H7 (cell line): ENCODE measurements around the gene FIGLA. TPM values are rescaled to one million over a fixed set of nuclear protein-coding genes. Genes with fewer than 3 reads are reported as not detected.
"Not testable (repeated sequence)": the region's sequence is repeated elsewhere in the genome, so short reads cannot be mapped to it uniquely, and the experiment has no call there.

Experiments
- DNase-seq: peaks from one replicate; pipeline ENCODE4 v3.0.0; 2012
- H3K27me3 ChIP-seq: 2 replicates; pipeline ENCODE4 v1.6.0; 2011; ENCODE audit warnings: mild to moderate bottlenecking, low read length; ENCODE audit not compliant: control insufficient read depth, insufficient read depth
- H3K36me3 ChIP-seq: replicated peaks from 2 replicates; pipeline ENCODE4 v1.5.1; 2011; ENCODE audit warnings: low read length; ENCODE audit not compliant: control insufficient read depth, insufficient read depth
- H3K4me3 ChIP-seq: 2 replicates; pipeline ENCODE4 v1.5.1; 2011; ENCODE audit warnings: low read depth, mild to moderate bottlenecking, control low read depth, low read length, moderate library complexity; ENCODE audit not compliant: insufficient read depth
- total RNA-seq: library from RNA; depleted of rRNA; stranded (reverse); fragments of >200 nt; shearing (Covaris generic); gene quantifications from 2 replicates; pipeline ENCODE4 v1.2.3, GENCODE V29; 2014

FIGLA gene
- total RNA-seq, 1 experiment from 2014 or later = not detected

DNA sequence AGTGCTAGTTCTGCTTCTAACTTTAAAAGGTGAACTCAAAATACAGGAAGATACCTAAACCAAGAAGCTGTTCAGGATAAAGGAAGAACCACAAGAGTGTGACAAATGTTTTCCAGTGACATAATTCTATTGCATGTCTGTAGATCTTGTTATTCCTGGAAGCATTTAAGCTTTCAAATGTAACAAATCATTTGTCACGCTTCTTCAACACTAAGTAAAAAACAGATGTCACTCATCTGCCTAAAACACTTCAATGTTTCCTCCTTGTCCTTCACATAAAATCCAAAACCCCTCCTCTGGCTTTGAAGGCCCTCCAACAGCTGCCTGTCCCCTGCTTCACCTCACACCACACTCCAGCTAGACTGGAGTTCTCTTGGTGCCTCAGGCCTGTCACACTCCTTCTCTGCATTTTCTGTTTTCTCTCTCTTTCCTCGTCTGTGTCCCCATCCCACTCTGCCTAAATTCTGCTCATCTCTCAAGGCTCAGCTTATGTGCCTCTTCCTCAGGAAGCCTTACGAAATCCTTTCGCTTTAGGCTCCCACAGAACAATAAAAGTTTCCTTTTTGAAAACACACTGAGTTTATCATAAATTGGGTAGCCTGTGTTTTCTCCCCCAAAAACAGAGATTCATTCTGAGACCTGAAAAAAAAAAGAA lies 36.4 kb upstream of the FIGLA start:
- no peak for DNase-seq
- no peak overlapping the region for H3K4me3 ChIP-seq
- H3K27me3 ChIP-seq = no peaks in the 10 kb centered on the region; the same call in none of the 2 replicates
- H3K36me3 ChIP-seq = no peaks in the 10 kb centered on the region

DNA sequence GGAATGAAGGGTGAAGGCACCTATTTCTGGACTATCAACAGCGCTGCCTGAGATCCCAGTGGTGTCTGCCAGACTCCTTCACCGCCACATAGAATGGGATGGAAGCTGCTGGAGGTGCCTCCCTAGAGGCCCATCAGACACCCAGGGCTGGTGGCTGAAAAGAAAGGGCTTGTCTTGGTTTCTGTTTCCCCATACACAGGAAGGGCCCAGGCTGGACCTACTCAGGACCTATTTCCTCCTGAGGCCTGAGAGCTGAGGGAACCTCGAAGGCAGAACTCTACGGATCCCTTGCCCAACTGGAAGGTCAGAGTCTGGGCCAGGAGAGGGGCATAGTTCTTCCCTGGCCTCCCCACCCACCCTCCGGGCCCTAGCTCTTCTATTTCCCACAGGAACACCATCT lies 32.8 kb upstream of the FIGLA start:
- DNase-seq = no peak
- H3K36me3 ChIP-seq = no peaks in the 10 kb centered on the region
- H3K27me3 ChIP-seq = no peaks in the 10 kb centered on the region
- H3K4me3 ChIP-seq = no peak overlapping the region

DNA sequence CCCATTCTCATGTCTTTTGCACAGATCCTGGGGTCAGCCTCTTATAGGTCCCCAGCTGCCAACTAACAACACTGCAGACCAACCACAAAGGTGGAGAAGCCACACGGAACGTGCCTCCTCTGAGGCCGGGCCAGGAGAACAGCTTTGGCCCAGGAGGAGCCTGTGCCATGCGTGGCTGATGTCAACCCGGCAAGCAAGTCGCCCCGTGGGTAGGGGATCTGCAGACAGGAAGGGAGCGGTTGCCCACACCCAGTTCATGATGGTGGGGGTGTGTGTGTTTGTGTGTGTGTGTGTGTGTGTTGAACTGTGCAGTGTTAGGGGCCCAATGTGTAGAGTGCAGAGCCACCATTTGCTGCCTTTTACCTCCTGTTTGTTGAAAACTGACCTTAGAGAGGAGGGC lies 32.4 kb upstream of the FIGLA start:
- no peak for DNase-seq
- Histone ChIP-seq H3K4me3 (no peak overlapping the region), H3K36me3 (no peaks in the 10 kb centered on the region), H3K27me3 (no peaks in the 10 kb centered on the region)

DNA sequence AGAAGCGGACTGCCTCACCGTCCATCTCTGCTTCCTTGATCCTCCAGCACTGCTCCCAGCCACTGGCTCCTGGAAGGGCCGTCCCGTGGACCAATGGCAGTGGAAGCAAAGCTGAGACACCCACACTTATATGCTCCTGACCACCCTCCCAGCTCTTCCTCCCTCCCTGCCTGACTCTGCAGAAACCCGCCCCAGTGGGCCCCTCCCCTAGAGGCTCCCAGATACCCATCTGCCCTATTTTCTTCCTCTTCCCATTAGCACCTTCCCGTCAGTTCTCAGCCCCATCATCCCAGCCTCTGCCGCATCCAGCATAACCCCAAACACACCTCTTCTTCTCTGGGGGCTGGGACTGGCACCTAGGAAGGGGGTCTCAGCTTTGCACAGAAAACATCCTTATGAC lies 30.1 kb upstream of the FIGLA start, which contains the start of gene CLEC4F:
CLEC4F (minus strand) TSS at position 101 of the 400 bp plus-strand sequence; CDS start at position 25, 76 bp downstream.
- DNase-seq = no peak
- H3K36me3 ChIP-seq = no peaks in the 10 kb centered on the region
- H3K27me3 ChIP-seq = no peaks in the 10 kb centered on the region
- H3K4me3 ChIP-seq = no peak within 1 kb of the TSS

DNA sequence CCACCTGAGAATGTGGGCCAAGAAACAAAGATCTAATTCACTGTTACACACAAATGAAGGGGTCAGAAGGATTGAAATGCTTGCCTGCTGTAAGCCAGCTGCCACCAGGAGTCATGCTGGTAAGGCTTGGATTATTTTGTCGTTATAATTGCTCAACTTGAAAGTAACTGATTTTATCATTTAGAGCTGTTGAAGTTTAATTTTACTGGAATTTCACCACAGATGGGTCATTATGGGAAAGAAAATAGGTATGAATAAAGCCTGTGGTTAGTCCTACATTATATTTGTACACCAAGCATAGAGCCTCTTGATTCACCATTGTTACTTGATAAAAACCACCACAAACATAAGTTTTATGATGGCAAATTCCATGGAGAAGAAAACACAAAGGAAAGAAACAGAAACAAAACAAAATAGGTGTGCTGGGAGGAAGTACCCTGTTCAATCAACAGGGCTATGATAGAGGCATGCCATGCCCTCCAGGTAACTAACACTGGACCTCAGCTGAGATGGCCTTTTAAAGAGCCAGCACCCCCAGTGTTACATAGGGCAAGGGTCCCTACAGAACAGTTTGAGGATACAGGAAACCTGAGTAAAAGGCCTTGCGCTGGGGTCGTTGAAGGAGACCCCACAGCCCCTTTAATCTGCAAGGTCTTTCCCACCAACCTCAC lies 27.0 kb upstream of the FIGLA start:
- DNase-seq = no peak
- H3K4me3 ChIP-seq = no peak overlapping the region
- H3K27me3 ChIP-seq = no peaks in the 10 kb centered on the region
- no peaks in the 10 kb centered on the region for H3K36me3 ChIP-seq

DNA sequence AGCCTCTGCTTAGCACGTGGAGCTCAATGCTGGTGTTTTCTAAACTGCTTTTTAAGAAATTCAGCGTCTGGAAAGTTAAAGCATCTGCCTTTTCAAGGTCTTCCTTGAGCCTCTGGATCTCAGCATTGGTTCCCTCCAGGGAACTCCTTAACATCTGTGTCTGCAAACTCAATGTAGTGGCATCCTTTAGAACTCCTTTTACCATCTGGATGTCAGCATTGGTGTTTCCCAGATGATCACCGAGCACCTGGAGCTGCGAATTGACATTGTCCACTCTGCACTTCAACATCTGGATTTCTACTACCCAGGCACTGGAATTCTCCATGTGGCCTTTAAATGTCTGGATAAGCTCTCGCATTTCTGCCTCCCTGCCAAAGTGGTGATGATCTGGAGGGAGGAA lies 26.3 kb upstream of the FIGLA start:
- Histone ChIP-seq H3K27me3 (no peaks in the 10 kb centered on the region; the same call in 1 of the 2 replicates), H3K36me3 (no peaks in the 10 kb centered on the region), H3K4me3 (no peak overlapping the region)
- no peak for DNase-seq

DNA sequence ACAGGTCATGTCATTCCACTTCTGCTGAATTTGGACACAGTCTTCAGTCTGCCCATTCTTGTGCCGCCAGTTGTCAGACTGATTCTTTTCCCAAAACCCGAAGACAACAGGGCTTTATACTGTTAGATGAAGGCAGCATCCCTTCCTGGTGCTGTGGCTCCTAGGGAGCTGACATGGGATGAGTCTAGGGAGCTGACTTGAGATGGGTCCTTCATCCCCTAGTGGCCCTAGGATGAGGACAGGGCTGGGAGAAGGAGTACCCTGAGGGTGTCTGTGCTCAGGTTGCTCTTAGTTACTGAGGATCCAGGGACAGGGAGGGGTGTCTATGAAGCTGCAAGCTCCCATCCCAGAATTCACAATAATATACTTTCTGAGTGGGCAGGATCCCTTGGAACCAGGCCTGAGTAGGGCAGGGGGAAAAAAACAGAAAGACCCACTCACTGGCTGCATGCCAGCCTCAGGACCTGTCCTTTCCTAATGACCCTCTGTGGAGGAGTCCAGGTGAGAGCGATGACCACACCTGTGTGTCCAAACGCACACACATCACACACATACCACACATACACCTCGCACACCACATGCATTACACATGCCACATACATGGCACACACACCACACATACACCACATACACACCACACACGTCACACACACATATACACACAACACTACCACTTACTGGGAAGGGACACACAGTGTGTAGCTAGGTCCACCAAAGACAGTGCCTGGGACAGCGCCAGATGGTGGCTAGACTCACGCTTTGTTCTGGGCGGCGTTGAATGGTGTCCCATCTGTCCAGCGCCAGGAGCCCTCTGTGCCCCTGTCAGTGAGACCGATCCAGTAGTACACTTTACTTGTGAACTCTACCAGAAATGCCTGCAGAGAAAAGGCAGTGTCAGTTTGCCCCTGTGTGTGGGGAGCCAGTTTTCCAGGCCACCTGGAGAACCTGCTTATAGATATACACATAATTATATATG lies 18.8 kb upstream of the FIGLA start:
- Histone ChIP-seq H3K36me3 (no peaks in the 10 kb centered on the region), H3K27me3 (no peaks in the 10 kb centered on the region; the same call in 1 of the 2 replicates), H3K4me3 (no peak overlapping the region)
- DNase-seq = no peak

DNA sequence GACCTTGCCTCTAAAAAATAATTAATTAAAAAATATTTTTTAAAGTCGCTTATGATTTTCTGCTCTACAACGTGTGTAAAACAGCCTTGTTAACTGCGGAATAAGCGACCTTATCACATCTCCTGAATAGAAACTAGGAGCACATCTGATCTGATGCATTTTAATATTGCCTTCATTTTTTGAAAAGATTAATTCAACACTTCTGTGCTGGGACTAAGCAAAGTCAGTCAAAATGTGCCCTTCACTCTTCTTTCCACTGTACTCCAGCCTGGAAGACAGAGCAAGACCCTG lies 17.3 kb upstream of the FIGLA start:
- Histone ChIP-seq H3K36me3 (no peaks in the 10 kb centered on the region), H3K4me3 (no peak overlapping the region), H3K27me3 (no peaks in the 10 kb centered on the region; the same call in 1 of the 2 replicates)
- no peak for DNase-seq

DNA sequence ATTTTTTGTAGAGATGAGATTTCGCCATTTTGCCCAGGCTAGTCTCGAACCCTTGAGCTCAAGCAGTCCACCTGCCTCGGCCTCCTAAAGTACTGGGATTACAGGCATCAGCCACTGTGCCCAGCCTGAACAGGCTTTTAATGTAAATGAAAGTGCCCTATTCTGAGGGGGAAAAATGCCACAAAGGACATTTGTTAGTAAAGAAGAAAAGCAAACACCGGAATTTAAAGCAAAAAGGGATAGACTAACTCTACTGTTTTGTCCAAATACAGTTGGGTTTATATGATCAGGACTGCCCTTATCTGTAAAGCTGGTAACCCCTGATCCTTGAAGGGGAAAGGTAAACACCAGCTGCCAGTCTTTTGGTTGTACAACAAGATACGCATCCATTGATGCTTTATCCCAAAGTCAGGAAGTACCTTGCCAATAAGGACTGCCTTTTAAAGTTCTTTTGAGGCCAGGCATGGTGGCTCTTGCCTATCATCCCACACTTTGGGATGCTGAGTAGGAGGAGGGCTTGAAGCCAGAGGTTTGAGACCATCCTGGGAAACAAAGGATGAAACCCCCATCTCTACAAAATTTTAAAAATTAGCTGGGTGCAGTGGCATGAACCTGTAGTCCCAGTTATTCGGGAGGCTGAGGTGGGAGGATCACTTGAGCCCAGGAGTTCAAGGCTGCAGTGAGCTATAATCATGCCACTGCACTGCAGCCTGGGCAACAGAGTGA lies 16.8 kb upstream of the FIGLA start:
- no peak for DNase-seq
- Histone ChIP-seq H3K4me3 (no peak overlapping the region), H3K36me3 (no peaks in the 10 kb centered on the region), H3K27me3 (no peaks in the 10 kb centered on the region; the same call in 1 of the 2 replicates)

DNA sequence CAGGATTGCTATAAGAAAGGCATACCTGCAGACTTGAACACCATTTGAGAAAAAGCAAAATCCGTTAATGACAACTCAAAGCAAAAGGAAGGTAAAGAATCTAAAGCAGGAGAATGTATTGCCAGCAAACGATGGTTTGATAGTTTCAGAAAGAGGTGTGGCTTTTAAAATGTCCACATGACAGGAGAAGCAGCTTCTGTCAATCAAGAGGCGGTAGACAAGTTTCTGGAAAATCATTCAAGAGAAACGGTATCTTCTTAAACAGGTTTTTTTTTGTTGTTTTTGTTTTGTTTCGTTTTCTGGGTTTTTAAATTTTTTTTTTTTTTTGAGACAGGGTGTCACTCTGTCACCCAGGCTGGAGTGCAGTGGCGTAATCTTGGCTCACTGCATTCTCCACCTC lies 16.2 kb upstream of the FIGLA start:
- no peak overlapping the region for H3K4me3 ChIP-seq
- no peak for DNase-seq
- H3K27me3 ChIP-seq = 0 out of 2 replicates have a peak, but pooled peaks cover under 1% of the 10 kb centered on the region
- no peaks in the 10 kb centered on the region for H3K36me3 ChIP-seq

DNA sequence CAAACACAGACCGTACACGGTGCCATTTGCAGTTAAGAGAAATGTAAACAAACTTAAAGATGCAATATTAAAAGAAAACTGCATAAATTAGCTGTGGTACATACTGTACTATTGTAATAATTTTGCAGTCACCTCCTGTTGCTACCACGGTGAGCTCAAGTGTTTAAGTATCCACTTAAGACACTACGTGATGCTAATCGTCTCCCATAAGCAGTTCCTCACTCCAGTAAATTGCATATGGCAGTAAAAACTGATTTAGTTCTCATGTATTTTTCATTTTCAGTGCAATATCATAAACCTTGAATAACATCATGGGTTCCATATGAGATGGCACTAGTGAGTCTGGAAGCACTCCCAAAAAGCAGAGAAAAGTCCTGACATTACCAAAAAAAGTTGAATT lies 15.6 kb upstream of the FIGLA start:
- no peaks in the 10 kb centered on the region for H3K36me3 ChIP-seq
- H3K4me3 ChIP-seq = no peak overlapping the region
- no peak for DNase-seq
- peaks cover 6% of the 10 kb centered on the region for H3K27me3 ChIP-seq

DNA sequence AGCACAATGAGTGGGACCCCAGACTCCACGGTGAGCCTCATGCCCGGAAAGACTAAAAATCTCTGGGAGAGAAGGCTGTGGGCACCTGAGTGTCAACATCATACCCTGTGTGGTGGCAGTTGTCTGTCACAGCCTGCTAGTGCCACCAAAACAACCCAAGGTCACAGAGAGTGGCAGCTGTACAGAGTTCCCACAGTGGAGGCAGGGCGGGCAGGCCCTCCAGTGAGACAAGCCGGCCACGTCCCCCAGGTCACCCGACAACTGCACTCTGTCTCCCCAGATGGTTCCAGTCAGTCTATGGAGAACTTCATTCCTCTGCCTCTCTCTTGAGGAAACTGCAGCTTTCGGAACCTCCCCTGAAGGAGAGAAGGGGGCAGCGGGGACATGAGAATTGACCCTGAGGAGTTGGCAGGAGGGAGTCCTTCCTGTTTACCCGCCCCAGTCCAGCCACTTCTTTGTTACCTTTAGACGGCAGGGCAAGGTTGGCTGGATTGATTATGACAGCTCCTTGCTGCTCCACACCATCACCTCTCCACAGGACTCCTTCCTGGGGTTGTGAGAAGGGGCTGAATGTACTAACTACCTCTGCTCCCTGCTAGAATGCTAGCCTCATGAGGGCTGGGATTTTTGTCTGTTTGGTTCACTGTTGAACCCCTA lies 11.3 kb upstream of the FIGLA start:
- Histone ChIP-seq H3K36me3 (no peaks in the 10 kb centered on the region), H3K27me3 (peaks cover 13% of the 10 kb centered on the region), H3K4me3 (no peak overlapping the region)
- DNase-seq = peak; percentile 30

DNA sequence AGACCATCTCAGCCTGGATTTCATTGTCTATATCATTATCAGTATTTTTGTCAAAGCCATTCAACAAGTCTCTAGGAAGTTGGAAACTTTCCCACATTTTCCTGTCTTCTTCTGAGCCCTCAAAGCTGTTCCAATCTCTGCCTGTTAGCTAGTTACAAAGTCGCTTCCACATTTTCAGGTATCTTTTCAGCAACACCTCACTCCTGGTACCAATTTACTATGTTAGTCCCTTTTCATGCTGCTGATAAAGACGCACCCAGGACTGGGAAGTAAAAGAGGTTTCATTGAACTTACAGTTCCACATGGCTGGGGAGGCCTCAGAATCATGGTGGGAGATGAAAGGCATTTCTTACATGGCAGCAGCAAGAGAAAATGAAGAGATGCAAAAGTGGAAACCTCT lies 9.3 kb upstream of the FIGLA start:
- peaks cover 13% of the 10 kb centered on the region for H3K27me3 ChIP-seq
- H3K36me3 ChIP-seq = no peaks in the 10 kb centered on the region
- H3K4me3 ChIP-seq = no peak overlapping the region
- DNase-seq = no peak

DNA sequence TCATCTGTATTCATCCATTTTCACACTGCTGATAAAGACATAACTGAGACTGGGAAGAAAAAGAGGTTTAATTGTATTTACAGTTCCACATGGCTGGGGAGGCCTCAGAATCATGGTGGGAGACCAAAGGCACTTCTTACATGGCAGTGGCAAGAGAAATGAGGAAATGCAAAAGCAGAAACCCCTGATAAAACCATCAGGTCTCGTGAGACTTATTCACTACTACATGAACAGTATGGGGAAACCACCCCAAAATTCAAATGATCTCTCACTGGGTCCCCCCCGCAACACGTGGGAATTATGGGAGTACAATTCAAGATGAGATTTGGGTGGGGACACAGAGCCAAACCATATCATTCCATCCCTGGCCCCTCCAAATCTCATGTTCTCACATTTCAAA lies 7.6 kb upstream of the FIGLA start:
- peaks cover 23% of the 10 kb centered on the region for H3K27me3 ChIP-seq
- not testable (repeated sequence) for DNase-seq, H3K36me3 ChIP-seq, H3K4me3 ChIP-seq
